Measurements from ENCODE around the gene HS3ST5. TPM values are rescaled to one million over a fixed set of nuclear protein-coding genes. Genes with fewer than 3 reads are reported as not detected.

Gene HS3ST5
- total and polyA plus RNA-seq, 2 donors from 2014 or later = 0.09 TPM; not detected in 1

DNA sequence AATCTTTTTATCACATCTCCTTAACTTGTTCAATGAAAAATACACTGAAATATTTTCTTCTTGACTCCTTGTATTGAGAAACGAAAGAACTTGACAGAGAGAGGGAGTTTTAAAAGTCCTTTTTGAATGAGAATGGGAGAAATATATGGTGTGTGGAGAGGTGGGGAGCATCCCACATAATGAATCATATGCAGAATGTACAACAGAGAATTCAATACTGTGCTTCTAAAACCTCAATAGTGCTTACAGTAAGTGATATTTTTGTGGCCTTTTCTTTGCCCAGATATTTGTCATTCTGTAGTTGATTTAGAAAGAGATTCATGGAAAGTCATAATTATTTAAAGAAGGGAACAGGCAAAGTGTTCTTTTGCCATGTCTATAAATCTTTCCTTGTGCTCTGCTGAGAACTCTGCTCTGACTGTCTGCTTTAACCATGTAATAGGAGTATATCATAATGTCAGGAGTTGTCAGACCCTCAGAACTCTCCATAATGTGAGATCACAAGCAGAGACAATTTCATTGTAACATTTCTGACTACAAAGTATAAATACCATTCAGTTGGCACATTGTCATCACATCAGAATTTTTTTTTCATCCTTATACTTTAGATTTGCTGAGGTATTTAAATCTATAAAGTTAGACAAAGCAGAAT lies 32.8 kb upstream of the HS3ST5 start:
- DNase-seq (peak in 2 of 5 donors; percentile 2 to 18), FAIRE-seq (no peak)
- Histone ChIP-seq H3K9me3 (ENCODE audit: control insufficient read depth in 2 of 3, insufficient read depth in 1 of 3, low read length in 3 of 3) (no peaks in the 10 kb centered on the region), H3K27me3 (ENCODE audit: control insufficient read depth, insufficient read depth, low read length) (no peaks in the 10 kb centered on the region), H3K36me3 (ENCODE audit: control insufficient read depth in 2 of 3, insufficient read depth in 3 of 3, low read length in 3 of 3) (no peaks in the 10 kb centered on the region), H3K4me3 (ENCODE audit: low read length in 3 of 3) (no peak overlapping the region), H3K4me1 (ENCODE audit: control insufficient read depth in 2 of 3, insufficient read depth in 2 of 3, low read depth in 1 of 3, low read length in 3 of 3) (no peaks in the 10 kb centered on the region), H3K9ac (ENCODE audit: low read length in 3 of 3) (no peak overlapping the region), H3K27ac (ENCODE audit: low read depth in 2 of 2, low read length in 2 of 2) (no peak overlapping the region)
- TF ChIP-seq CTCF (IDR thresholded peaks at IDR 0.05; ENCODE audit: borderline replicate concordance, extremely low read depth, insufficient read depth) = no peak
- intact Hi-C loops (cut with DNase I) = no loop called here

DNA sequence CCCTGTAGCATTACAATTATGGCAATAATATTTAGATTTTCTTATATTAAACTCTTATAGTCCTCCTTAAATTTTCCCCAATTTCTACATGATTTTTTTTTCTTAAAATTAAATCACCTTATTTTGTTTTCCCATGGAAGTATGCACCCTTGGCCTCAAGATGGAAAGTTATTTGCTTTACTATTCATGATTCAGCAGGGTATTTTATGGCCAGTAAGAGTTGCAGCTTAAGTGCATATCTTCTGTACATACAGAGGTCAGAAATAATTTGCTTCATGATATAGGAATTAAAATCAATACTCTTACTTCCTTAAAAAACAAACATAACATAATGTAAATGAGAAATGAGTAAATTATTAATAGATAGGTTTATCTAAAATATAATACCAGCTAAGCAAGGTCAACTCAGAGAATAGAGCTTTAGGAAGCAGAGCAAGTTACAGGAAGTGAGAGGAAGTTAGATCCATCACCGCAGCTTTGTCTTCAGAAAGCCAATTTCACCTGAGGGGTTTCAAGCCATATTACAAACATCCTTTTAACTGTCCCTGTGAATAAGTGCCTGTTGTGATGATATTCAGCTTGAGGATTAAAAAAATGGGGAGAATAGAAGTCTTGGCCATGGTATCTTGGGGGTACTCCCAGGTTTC lies 24.6 kb upstream of the HS3ST5 start:
- intact Hi-C loops (cut with DNase I) = no loop called here
- H3K36me3 ChIP-seq (ENCODE audit: control insufficient read depth in 2 of 3, insufficient read depth in 3 of 3, low read length in 3 of 3) = no peaks in the 10 kb centered on the region
- H3K27me3 ChIP-seq (ENCODE audit: control insufficient read depth, insufficient read depth, low read length) = no peaks in the 10 kb centered on the region
- H3K9ac ChIP-seq (ENCODE audit: low read length in 3 of 3) = no peak overlapping the region
- no peaks in the 10 kb centered on the region for H3K4me1 ChIP-seq (ENCODE audit: control insufficient read depth in 2 of 3, insufficient read depth in 2 of 3, low read depth in 1 of 3, low read length in 3 of 3)
- FAIRE-seq (no peak), DNase-seq (no peak)
- no peaks in the 10 kb centered on the region for H3K9me3 ChIP-seq (ENCODE audit: control insufficient read depth in 2 of 3, insufficient read depth in 1 of 3, low read length in 3 of 3)
- H3K27ac ChIP-seq (ENCODE audit: low read depth in 2 of 2, low read length in 2 of 2) = no peak overlapping the region
- no peak overlapping the region for H3K4me3 ChIP-seq (ENCODE audit: low read length in 3 of 3)
- no peak for TF ChIP-seq CTCF (IDR thresholded peaks at IDR 0.05; ENCODE audit: borderline replicate concordance, extremely low read depth, insufficient read depth)

DNA sequence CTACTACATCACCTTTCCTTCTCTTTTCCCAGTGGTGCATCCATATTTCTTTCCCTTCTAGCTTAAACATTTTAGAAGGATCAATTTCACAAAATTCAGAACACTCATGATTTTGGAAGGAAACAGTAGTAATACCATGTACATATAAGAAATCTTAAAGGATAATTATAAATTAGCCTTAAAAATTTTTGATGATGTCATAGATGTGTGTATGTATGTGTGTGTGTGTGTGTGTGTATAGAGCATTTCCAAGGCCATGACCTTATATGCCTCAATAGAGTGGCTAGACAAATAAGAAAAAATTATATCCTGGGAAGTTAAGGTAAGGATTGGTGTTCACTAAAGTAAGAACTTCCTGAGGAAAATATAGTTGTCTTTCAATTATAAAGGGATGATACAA lies 24.1 kb upstream of the HS3ST5 start:
- no peak overlapping the region for H3K27ac ChIP-seq (ENCODE audit: low read depth in 2 of 2, low read length in 2 of 2)
- TF ChIP-seq CTCF (IDR thresholded peaks at IDR 0.05; ENCODE audit: borderline replicate concordance, extremely low read depth, insufficient read depth) = no peak
- no peaks in the 10 kb centered on the region for H3K4me1 ChIP-seq (ENCODE audit: control insufficient read depth in 2 of 3, insufficient read depth in 2 of 3, low read depth in 1 of 3, low read length in 3 of 3)
- no peak overlapping the region for H3K4me3 ChIP-seq (ENCODE audit: low read length in 3 of 3)
- no peaks in the 10 kb centered on the region for H3K27me3 ChIP-seq (ENCODE audit: control insufficient read depth, insufficient read depth, low read length)
- FAIRE-seq (no peak), DNase-seq (no peak)
- no peak overlapping the region for H3K9ac ChIP-seq (ENCODE audit: low read length in 3 of 3)
- H3K9me3 ChIP-seq (ENCODE audit: control insufficient read depth in 2 of 3, insufficient read depth in 1 of 3, low read length in 3 of 3) = no peaks in the 10 kb centered on the region
- intact Hi-C loops (cut with DNase I) = no loop called here
- no peaks in the 10 kb centered on the region for H3K36me3 ChIP-seq (ENCODE audit: control insufficient read depth in 2 of 3, insufficient read depth in 3 of 3, low read length in 3 of 3)
